Fibroblast of pulmonary artery (primary cell): ENCODE measurements around the gene CCT6A.
"Not testable (repeated sequence)": the region's sequence is repeated elsewhere in the genome, so short reads cannot be mapped to it uniquely, and the experiment has no call there.

Experiments
- DNase-seq: peaks from one replicate; pipeline ENCODE4 v3.0.0-alpha.2; 2010; ENCODE audit warnings: low read depth
- H3K4me3 ChIP-seq: replicated peaks from 2 replicates; pipeline ENCODE4 v1.5.1; 2011; ENCODE audit warnings: low read depth, mild to moderate bottlenecking, control low read depth, low read length, moderate library complexity
- TF ChIP-seq, protein P1 (sequence below): IDR thresholded peaks from 2 replicates; pipeline ENCODE4 v1.5.1; 2011; ENCODE audit warnings: mild to moderate bottlenecking, control low read depth, low read length, inconsistent platforms; ENCODE audit errors: missing control alignments

CCT6A gene

DNA sequence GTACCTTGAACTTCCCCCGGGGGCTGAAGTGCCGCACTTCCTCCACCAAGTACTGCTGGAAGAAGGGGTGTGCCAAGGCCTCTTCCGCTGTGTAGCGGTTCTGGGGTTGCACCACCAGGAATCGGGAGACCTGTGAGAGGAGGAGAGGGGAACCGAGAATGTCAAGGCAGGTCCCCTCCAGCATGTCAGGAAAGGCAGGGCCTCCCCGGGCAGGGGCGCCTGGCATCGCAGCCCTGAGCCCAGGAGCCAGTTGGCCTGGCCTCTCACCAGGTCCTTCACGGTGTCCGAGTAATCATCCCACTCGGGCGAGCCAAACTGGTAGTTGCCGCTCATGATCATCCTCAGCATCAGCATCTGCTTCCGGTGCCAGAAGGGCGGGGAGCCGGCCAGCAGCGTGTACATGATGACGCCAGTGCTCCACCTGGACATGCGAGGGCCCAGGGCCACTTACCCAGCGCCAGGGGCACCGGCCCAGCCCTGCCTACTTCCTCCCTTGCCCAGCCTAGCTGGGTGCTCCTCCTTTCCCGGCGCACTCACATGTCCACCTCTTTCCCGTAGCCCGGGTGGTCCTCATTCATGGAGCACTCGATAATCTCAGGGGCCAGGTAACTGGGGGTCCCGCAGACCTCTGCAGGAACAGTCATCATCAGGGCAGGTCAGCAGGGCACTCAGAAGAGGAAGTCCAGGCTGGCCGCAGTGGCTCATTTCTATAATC is 30.2 kb downstream of the CCT6A start:
- TF ChIP-seq, protein P1, sequence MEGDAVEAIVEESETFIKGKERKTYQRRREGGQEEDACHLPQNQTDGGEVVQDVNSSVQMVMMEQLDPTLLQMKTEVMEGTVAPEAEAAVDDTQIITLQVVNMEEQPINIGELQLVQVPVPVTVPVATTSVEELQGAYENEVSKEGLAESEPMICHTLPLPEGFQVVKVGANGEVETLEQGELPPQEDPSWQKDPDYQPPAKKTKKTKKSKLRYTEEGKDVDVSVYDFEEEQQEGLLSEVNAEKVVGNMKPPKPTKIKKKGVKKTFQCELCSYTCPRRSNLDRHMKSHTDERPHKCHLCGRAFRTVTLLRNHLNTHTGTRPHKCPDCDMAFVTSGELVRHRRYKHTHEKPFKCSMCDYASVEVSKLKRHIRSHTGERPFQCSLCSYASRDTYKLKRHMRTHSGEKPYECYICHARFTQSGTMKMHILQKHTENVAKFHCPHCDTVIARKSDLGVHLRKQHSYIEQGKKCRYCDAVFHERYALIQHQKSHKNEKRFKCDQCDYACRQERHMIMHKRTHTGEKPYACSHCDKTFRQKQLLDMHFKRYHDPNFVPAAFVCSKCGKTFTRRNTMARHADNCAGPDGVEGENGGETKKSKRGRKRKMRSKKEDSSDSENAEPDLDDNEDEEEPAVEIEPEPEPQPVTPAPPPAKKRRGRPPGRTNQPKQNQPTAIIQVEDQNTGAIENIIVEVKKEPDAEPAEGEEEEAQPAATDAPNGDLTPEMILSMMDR, result no peak
- no peak for DNase-seq

DNA sequence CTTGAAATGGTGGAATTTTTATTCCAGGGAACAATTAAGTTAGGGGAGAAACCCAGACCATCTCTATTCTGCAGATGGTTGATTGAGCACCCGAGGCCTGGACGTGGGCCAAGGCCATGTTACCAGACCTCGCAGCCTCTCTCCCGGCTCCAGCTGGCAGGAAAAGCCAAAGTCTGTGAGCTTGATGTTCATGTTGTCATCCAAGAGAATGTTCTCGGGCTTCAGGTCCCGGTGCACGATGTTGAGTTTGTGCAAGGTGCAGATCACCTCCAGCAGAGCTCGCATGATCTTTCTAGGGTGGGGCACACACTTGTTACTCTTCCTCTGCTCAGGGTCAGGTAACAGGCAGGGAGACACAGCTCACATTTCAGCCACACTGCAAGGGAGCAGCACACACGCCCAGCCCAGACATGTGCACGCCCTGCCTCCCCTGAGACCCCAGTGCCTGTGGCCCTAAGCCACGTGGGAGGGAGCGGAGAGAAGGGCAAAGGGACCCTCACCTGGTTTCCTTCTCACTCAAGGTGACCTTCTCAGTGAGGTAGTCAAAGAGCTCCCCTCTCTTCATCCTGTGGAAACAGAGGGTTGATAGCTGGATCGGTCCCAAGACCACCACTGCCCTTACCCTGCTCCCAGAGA is 31.7 kb downstream of the CCT6A start:
- TF ChIP-seq, protein P1, result no peak
- DNase-seq, result peak; percentile 7
- no peak overlapping the region for H3K4me3 ChIP-seq

More for the DNA sequence above, 30.2 kb downstream of the CCT6A start:
- H3K4me3 ChIP-seq, result no peak overlapping the region

DNA sequence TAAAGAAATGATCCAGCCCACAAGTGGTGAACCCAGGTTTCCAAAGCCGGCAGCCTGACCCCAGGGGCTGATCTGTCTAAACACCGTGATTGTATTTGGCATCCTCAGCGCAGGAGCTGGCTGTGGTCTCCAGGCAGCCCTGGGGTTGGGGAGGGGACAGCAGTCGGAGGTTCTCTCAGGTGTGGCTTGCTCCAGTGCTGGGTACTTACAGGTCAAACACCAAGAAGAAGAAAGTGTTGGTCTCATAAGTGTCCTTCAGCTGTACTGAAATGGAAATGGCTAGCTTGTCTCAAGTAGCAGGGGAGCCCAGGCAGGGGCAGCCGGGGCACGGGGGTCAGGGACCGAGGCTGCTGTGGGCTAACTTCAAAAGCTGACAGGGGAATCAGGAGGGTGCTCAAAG is 35.2 kb downstream of the CCT6A start:
- H3K4me3 ChIP-seq, result no peak overlapping the region
- DNase-seq, result no peak
- TF ChIP-seq, protein P1, result no peak

DNA sequence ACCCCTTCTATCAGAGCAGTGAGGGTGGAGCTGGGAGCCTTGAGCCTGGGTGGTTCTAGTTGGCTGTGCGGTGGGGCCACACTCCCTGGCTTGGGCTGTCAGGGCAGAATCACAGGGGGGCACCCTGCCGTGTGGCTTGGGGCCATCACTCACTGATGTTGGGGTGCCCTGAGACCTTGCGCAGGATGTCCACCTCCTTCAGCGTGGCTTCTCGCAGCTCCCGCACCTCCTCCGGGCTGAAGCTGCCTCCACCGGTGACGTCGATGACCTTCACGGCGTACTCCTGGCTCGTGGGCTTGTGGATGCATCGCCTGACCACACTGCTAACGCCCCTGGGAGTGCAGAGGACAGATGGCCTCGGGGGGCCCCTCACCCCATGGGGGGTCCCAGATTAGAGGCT is 35.9 kb downstream of the CCT6A start:
- DNase-seq, result no peak
- H3K4me3 ChIP-seq, result no peak overlapping the region
- TF ChIP-seq, protein P1, result no peak

DNA sequence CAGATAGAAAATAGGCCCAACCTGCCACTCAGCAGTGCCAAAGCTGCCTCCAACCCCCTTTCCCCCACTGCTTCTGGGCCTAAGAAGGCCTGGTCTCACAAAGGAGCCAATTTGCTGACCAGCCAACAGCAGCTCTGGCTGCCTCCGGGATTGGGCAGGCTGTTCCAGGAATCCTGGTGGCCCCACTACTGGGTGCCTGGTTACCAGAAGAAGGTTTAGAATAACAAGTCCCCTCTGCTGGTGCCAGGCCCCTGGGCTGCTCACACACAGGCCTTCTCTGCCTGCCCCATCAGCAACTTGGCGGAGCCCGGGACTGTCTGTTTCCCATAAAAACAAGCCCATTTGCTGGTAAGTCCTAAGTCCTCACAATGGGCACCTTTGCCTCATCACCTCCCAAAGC is 40.0 kb downstream of the CCT6A start:
- no peak for DNase-seq
- TF ChIP-seq, protein P1, result no peak
- no peak overlapping the region for H3K4me3 ChIP-seq

DNA sequence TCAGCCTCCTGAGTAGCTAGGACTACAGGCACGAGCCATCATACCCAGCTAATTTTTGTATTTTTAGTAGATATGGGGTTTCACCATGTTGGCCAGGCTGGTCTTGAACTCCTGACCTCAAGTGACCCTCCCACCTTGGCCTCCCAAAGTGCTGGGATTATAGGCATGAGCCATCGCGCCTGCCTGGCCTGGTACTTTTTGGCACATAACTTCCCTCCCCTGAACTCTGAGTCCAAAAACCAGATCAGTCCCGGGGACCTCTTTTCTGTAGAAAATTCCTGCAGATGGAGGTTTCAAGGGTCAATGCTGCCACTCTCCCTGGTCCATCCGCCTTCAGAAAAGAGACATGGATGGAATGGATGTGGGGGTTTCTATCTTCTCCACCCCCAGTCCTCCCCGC is 40.8 kb downstream of the CCT6A start:
- DNase-seq, H3K4me3 ChIP-seq: not testable (repeated sequence)

DNA sequence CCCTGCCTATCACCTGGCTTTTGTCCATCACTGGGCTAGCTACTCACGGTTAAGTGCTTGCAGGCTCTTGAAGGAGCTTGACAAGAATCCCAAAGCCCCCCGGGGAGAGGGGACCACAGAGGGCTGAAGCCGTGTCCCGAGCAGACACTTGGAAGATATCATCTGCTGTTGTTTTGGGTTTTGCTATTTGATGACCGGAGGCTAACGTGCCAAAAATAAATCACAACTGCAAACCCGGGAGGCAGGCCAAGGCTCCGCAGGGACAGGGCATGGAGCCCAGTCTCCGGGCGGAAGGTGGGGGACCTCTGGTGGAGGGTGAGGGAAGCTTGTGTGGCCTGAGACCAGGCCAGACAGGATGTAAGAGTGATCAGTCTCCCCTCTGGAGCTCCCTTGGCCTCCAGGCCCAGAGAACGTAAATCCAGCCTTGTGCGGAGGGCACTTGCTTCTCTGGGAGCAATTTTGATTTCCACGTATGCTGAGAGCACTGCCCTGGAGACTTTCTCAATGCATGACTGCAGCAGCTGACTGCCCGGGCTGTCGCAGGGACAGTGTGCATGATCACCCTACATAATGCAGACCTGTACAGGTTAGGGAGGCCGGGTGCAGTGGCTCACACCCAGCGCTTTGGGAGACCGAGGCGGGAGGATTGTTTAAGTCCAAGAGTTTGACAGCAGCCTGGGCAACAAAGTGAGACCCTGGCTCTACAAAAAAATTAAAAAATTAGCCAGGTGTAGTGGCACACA is 41.4 kb downstream of the CCT6A start, which contains the start of gene PHKG1:
PHKG1 (minus strand) TSS at position 164 of the 743 bp plus-strand sequence. CDS start 4,011 bp downstream, outside the sequence.
- TF ChIP-seq, protein P1, result peak; percentile 69
- peak; percentile 87 for DNase-seq

More for the DNA sequence above, 41.4 kb downstream of the CCT6A start, which contains the start of gene PHKG1:
- H3K4me3 ChIP-seq, result no peak within 1 kb of the TSS
